Testis (tissue), 2 donors: ENCODE results near the gene RAB11FIP5.

Source experiments
- POLR2A ChIP-seq: fragments of 450-650 bp; IDR thresholded peaks from one replicate; pipeline ENCODE4 v1.6.1; 2017; ENCODE audit warnings: antibody characterized with exemption, mild to moderate bottlenecking, moderate library complexity
- TF ChIP-seq, protein P1 (sequence below), 3 experiments: fragments of 450-650 bp in 2 of 3; fragments of 200-600 bp in 1 of 3; sonication (generic) in 1 of 3; IDR thresholded peaks; one replicate each; pipeline ENCODE4 v1.5.1; 2016 to 2019; ENCODE audit warnings: antibody characterized with exemption in 3 of 3, mild to moderate bottlenecking in 2 of 3, moderate library complexity in 1 of 3

DNA sequence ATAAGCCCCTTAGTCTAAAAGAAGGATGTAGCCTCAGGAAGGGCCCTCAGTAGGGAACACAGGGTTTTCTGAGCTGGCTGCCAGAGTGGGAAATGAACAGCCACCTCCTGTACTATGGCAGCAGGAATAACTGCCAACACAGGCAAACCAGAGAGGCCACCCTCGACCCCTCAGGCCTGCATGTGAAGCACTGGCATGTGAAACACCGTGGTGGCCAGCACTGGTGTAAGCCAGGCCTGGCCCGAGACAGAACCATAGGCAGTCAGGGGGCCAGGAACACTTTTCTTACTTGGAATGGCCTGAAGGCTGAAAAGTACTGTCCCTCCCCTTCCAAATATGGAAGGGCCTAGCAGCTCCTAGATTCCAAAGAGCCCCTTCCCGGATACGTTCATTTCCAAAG, 69.5 kb downstream of the RAB11FIP5 start:
- TF ChIP-seq, protein P1, sequence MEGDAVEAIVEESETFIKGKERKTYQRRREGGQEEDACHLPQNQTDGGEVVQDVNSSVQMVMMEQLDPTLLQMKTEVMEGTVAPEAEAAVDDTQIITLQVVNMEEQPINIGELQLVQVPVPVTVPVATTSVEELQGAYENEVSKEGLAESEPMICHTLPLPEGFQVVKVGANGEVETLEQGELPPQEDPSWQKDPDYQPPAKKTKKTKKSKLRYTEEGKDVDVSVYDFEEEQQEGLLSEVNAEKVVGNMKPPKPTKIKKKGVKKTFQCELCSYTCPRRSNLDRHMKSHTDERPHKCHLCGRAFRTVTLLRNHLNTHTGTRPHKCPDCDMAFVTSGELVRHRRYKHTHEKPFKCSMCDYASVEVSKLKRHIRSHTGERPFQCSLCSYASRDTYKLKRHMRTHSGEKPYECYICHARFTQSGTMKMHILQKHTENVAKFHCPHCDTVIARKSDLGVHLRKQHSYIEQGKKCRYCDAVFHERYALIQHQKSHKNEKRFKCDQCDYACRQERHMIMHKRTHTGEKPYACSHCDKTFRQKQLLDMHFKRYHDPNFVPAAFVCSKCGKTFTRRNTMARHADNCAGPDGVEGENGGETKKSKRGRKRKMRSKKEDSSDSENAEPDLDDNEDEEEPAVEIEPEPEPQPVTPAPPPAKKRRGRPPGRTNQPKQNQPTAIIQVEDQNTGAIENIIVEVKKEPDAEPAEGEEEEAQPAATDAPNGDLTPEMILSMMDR (IDR thresholded peaks at IDR 0.05) = no peak
- no peak for TF ChIP-seq POLR2A
